RWPE2 (cell line): ENCODE results near the gene CCDC106.

Source experiments
- ATAC-seq: fragments of 200-7000 bp; cut with Tn5 transposase; 3 replicates; pipeline ENCODE4 v1.9.1; 2021; ENCODE audit warnings: low read depth
- DNase-seq: peaks from one replicate; pipeline ENCODE4 v3.0.0-alpha.2; 2020; ENCODE audit warnings: low spot score
- H3K27ac ChIP-seq: fragments of 450-650 bp; 2 replicates; pipeline ENCODE4 v1.5.1; 2017; ENCODE audit warnings: mild to moderate bottlenecking; ENCODE audit not compliant: poor library complexity, severe bottlenecking
- H3K27me3 ChIP-seq: fragments of 250-450 bp; sonication (Bioruptor Pico); 2 replicates; pipeline ENCODE4 v1.5.1; 2021; ENCODE audit warnings: mild to moderate bottlenecking, moderate library complexity; ENCODE audit not compliant: insufficient read depth, poor library complexity, severe bottlenecking
- H3K36me3 ChIP-seq: fragments of 250-450 bp; sonication (Bioruptor Pico); 2 replicates; pipeline ENCODE4 v1.5.1; 2020; ENCODE audit warnings: low read depth, mild to moderate bottlenecking, moderate library complexity
- H3K4me1 ChIP-seq: fragments of 250-450 bp; sonication (Bioruptor Pico); 2 replicates; pipeline ENCODE4 v1.5.1; 2021; ENCODE audit warnings: mild to moderate bottlenecking, moderate library complexity; ENCODE audit not compliant: insufficient read depth, poor library complexity, severe bottlenecking
- H3K4me3 ChIP-seq: fragments of 250-450 bp; sonication (Bioruptor Pico); 2 replicates; pipeline ENCODE4 v1.5.1; 2021; ENCODE audit warnings: mild to moderate bottlenecking, moderate library complexity; ENCODE audit not compliant: severe bottlenecking
- H3K9me3 ChIP-seq: fragments of 250-450 bp; sonication (Bioruptor Pico); 2 replicates; pipeline ENCODE4 v1.5.1; 2021; ENCODE audit warnings: mild to moderate bottlenecking, moderate library complexity; ENCODE audit not compliant: severe bottlenecking
- TF ChIP-seq, protein P1 (sequence below): fragments of 450-650 bp; IDR thresholded peaks from one replicate; pipeline ENCODE4 v1.5.1; 2017; ENCODE audit warnings: mild to moderate bottlenecking, moderate library complexity; ENCODE audit not compliant: poor library complexity, severe bottlenecking

CCDC106 gene

DNA sequence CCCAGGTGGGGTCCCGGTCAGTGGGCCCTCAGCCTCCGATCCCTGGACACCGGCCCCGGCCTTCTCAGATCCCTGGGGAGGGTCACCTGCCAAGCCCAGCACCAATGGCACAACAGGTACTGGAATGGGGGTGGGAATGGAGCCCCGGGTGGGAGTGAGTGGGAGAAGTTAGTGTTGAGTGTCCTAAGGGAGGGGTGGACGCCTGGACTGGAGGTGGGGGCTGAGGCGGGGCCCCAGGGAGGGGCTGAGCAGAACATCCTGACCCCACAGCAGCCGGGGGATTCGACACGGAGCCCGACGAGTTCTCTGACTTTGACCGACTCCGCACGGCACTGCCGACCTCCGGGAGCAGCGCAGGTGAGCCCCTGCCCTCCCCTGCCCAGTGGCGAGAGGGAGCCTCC is 44.7 kb downstream of the CCDC106 start:
- no peak overlapping the region for H3K27ac ChIP-seq
- H3K9me3 ChIP-seq: no peaks in the 10 kb centered on the region
- H3K27me3 ChIP-seq: no peaks in the 10 kb centered on the region
- TF ChIP-seq, protein P1, sequence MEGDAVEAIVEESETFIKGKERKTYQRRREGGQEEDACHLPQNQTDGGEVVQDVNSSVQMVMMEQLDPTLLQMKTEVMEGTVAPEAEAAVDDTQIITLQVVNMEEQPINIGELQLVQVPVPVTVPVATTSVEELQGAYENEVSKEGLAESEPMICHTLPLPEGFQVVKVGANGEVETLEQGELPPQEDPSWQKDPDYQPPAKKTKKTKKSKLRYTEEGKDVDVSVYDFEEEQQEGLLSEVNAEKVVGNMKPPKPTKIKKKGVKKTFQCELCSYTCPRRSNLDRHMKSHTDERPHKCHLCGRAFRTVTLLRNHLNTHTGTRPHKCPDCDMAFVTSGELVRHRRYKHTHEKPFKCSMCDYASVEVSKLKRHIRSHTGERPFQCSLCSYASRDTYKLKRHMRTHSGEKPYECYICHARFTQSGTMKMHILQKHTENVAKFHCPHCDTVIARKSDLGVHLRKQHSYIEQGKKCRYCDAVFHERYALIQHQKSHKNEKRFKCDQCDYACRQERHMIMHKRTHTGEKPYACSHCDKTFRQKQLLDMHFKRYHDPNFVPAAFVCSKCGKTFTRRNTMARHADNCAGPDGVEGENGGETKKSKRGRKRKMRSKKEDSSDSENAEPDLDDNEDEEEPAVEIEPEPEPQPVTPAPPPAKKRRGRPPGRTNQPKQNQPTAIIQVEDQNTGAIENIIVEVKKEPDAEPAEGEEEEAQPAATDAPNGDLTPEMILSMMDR: no peak
- DNase-seq (peak; percentile 49), ATAC-seq (no peak)
- no peak overlapping the region for H3K4me3 ChIP-seq
- H3K4me1 ChIP-seq: no peaks in the 10 kb centered on the region
- peaks cover 17% of the 10 kb centered on the region for H3K36me3 ChIP-seq

DNA sequence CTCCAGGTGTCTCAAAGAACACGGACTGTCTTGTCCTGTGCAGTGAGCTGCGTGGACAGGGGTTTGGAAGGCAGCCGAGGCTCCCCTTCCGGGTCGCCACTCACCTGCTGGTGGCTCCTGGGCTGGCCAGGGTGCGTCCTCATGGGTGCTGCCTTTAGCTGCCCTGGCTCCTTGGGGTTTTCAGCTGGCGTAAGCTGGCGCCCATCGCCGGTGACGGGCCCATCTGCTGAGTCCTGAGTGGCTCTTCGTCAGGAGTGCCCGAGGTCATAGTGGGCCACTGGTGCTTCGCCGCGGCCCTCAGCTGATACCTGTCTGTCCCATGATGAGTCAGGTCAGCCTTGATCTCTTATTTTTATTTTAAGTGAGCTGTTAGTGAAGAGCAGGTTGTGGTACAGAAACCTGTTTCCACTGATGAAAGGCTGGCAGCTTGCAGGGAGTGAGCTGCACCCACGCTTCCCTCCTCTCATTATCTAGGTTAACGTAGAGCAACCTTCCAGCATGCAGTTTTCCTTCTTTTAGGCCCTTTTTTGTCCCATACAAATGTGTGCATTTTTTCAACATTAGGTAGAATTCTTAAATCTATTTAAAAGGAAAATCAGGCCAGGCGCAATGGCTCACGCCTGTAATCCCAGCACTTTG is 45.4 kb downstream of the CCDC106 start:
- peaks cover 17% of the 10 kb centered on the region for H3K36me3 ChIP-seq
- no peak overlapping the region for H3K4me3 ChIP-seq
- DNase-seq (no peak), ATAC-seq (no peak)
- TF ChIP-seq, protein P1: no peak
- H3K27ac ChIP-seq: no peak overlapping the region
- no peaks in the 10 kb centered on the region for H3K4me1 ChIP-seq
- H3K27me3 ChIP-seq: no peaks in the 10 kb centered on the region
- H3K9me3 ChIP-seq: no peaks in the 10 kb centered on the region

DNA sequence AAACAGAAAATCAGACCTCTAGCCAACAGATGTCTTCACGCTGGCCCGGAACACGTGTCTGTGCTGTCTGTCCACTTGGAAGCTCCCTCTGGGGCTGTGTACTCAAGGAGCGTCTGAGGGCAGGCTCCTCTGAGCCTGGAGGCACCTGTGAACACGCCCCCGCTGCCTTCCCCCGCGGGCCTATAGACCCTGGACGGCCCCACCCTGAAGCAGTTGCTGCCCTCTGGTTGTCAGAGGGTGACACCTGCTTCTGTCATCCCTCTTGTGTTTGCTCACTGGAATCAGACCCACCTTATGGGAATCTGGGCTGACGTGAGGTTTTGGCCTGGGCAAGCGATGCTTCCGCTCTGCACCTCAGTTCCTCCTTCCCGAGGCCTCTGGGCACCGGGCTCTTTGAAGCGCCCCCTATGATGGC is 46.2 kb downstream of the CCDC106 start:
- peaks cover 17% of the 10 kb centered on the region for H3K36me3 ChIP-seq
- TF ChIP-seq, protein P1: no peak
- no peak for DNase-seq

DNA sequence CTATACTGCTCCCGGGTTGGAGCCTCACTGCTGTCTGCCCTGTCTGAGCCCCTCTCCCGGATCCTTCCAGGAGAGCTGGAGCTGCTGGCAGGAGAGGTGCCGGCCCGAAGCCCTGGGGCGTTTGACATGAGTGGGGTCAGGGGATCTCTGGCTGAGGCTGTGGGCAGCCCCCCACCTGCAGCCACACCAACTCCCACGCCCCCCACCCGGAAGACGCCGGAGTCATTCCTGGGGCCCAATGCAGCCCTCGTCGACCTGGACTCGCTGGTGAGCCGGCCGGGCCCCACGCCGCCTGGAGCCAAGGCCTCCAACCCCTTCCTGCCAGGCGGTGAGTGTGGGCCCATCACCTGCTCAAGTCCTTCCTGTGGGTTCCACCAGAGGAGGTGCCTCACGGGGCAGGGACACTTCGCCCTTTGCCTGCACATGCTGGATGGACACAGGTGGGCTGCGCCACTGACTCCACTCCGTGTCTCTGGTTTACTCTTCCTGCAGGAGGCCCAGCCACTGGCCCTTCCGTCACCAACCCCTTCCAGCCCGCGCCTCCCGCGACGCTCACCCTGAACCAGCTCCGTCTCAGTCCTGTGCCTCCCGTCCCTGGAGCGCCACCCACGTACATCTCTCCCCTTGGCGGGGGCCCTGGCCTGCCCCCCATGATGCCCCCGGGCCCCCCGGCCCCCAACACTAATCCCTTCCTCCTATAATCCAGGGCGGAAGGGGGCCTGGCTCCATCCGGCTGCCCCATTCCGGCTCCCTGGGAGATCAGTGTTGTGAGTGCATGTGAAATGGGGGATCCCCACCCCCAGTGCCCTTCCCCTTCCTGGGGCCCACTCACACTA is 46.9 kb downstream of the CCDC106 start:
- no peak for ATAC-seq
- Histone ChIP-seq H3K36me3 (peaks cover 17% of the 10 kb centered on the region), H3K9me3 (no peaks in the 10 kb centered on the region), H3K4me1 (no peaks in the 10 kb centered on the region), H3K4me3 (no peak overlapping the region), H3K27ac (no peak overlapping the region), H3K27me3 (no peaks in the 10 kb centered on the region)
- TF ChIP-seq, protein P1: no peak
- no peak for DNase-seq

More for the DNA sequence above, 46.2 kb downstream of the CCDC106 start:
- no peak overlapping the region for H3K27ac ChIP-seq
- no peak overlapping the region for H3K4me3 ChIP-seq
- H3K4me1 ChIP-seq: no peaks in the 10 kb centered on the region
- no peaks in the 10 kb centered on the region for H3K27me3 ChIP-seq
- no peak for ATAC-seq
- no peaks in the 10 kb centered on the region for H3K9me3 ChIP-seq
